Stomach (tissue), 9 donors: ENCODE results near the gene DCLK1. TPM values are rescaled to one million over a fixed set of nuclear protein-coding genes. Genes with fewer than 3 reads are reported as not detected.
A peak's percentile ranks its signal among the peaks of the same experiment; 100 is the strongest.

Source experiments
- DNase-seq, 2 donors: peaks; one replicate each; pipeline versions ENCODE4 v3.0.0 to v3.0.0-alpha.2; 2013 to 2019
- H3K27ac ChIP-seq, 5 donors: fragments of 200-600 bp in 4 of 5; sonication (generic) in 4 of 5; one replicate each; pipeline ENCODE4 v1.5.1; 2013 to 2019; ENCODE audit warnings: mild to moderate bottlenecking in 1 of 5, moderate library complexity in 1 of 5
- H3K27me3 ChIP-seq, 3 donors: fragments of 200-600 bp; sonication (generic); one replicate each; pipeline ENCODE4 v1.5.1; 2017 to 2019; ENCODE audit warnings: mixed run types in 1 of 3
- H3K36me3 ChIP-seq, 4 donors: fragments of 200-600 bp; sonication (generic); 1 replicate in 3 of 4; 2 replicates in 1 of 4; pipeline ENCODE4 v1.5.1; 2016 to 2019
- H3K4me1 ChIP-seq, 4 donors: fragments of 200-600 bp; sonication (generic); one replicate each; pipeline ENCODE4 v1.5.1; 2016 to 2019
- H3K4me3 ChIP-seq, 4 donors: fragments of 200-600 bp; sonication (generic) in 3 of 4; one replicate each; pipeline ENCODE4 v1.5.1; 2016 to 2019; ENCODE audit warnings: mild to moderate bottlenecking in 1 of 4
- H3K9me3 ChIP-seq, 4 donors: fragments of 200-600 bp; sonication (generic); one replicate each; pipeline ENCODE4 v1.5.1; 2016 to 2019
- CTCF ChIP-seq, 7 experiments: fragments of 450-650 bp in 4 of 7; fragments of 200-600 bp in 3 of 7; sonication (generic) in 3 of 7; IDR thresholded peaks; one replicate each; pipeline ENCODE4 v1.5.1; 2016 to 2019; ENCODE audit warnings: antibody characterized with exemption in 7 of 7, control low read depth in 2 of 7, mild to moderate bottlenecking in 1 of 7
- EP300 ChIP-seq: sonication (generic); formaldehyde crosslinking; IDR thresholded peaks from one replicate; pipeline ENCODE4 v1.6.1; 2017; ENCODE audit warnings: antibody characterized with exemption
- POLR2A ChIP-seq, 4 donors: fragments of 450-650 bp; IDR thresholded peaks; one replicate each; pipeline ENCODE4 v1.6.1; 2016; ENCODE audit warnings: antibody characterized with exemption in 4 of 4, control low read depth in 2 of 4, mild to moderate bottlenecking in 1 of 4, moderate library complexity in 1 of 4
- POLR2AphosphoS5 ChIP-seq, 3 donors: sonication (generic); formaldehyde crosslinking; IDR thresholded peaks; one replicate each; pipeline ENCODE4 v1.6.1; 2016; ENCODE audit warnings: antibody characterized with exemption in 3 of 3
- WGBS, 5 donors: extraction: QIAGEN DNeasy Blood & Tissue Kit in 3 of 5; methylation state at CpG; one replicate each; pipeline versions ENCODE4 v1.1.5 to v1.1.7; 2013 to 2018; 5-methylcytosine and 5-hydroxymethylcytosine counted together
- intact Hi-C: fragments of 100-400 bp; cut with DNase I; formaldehyde crosslinking; loops from one replicate; pipeline ENCODE4 v1.15.1; 2023; ENCODE audit warnings: low total_unique reads
- polyA plus RNA-seq, 3 donors: library from polyadenylated mRNA; stranded (reverse); fragments of 200-250 nt; gene quantifications; one replicate each; pipeline ENCODE4 v1.2.3, GENCODE V29; 2013
- total RNA-seq, 5 donors: library from RNA; depleted of rRNA; stranded (reverse); fragments of >200 nt; gene quantifications; one replicate each; pipeline versions ENCODE4 v1.1.0 to v1.2.3, GENCODE V29; 2014 to 2016
- donor health status: healthy with polysubstance abuse.
- donor health status: Bipolar disorder and iron deficiency.
- donor health status: healthy.

The DCLK1 gene
- total and polyA plus RNA-seq, 8 donors, result 0.68 to 36.7 (median 4.1) TPM

- Histone ChIP-seq H3K36me3 (no peaks in the 10 kb centered on the region), H3K4me3 (no peak overlapping the region), H3K9me3 (no peaks in the 10 kb centered on the region), H3K4me1 (peaks cover 0 to 6% (median 0%) of the 10 kb centered on the region in 4 donors), H3K27ac (no peak overlapping the region), H3K27me3 (no peaks in the 10 kb centered on the region)
- DNase-seq, result peak in 1 of 2 donors; percentile 62
- TF ChIP-seq CTCF (IDR thresholded peaks at IDR 0.05) (no peak), EP300 (no peak), POLR2AphosphoS5 (IDR thresholded peaks at IDR 0.05) (no peak), POLR2A (IDR thresholded peaks at IDR 0.05) (no peak)
- intact Hi-C loops, result no loop called here
- 86 to 93% (median 92%) methylated on average over 5 of the region's 5 CpGs for WGBS, 5 donors
These were observed 34.9 kb upstream of the DCLK1 start for GRCh38 chr13:36166046-36166445.

DNA sequence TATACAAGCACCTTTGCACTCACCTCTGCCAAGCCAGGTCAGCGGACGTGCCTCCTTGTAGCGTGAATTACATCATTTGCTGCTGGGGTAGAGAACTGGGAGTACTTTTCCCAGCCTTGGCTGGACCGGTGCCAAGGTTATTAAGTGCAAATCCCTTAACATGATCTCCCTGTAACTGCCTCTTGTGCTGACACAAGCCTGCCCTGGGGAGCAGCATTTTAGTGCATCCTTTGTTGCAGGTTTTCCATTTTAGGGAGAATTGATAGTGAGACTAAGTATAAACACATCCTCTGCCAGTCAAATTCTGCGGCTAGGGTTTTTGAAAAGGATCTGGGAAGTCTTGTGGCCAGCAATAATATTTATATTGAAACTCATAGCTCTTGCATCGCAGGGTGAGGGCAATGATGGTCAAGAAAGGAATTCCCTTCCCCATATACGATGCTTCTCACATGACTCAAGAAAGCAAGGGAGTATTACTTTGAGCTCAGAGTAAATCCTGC lies 32.7 kb upstream of the DCLK1 start:
- TF ChIP-seq CTCF (IDR thresholded peaks at IDR 0.05) (no peak), POLR2A (IDR thresholded peaks at IDR 0.05) (no peak), POLR2AphosphoS5 (IDR thresholded peaks at IDR 0.05) (no peak), EP300 (no peak)
- intact Hi-C loops, result no loop called here
- peaks cover 0 to 6% (median 0%) of the 10 kb centered on the region in 4 donors for H3K4me1 ChIP-seq
- DNase-seq, result peak; percentile 45 to 62
- H3K27me3 ChIP-seq, result no peaks in the 10 kb centered on the region
- no peak overlapping the region for H3K27ac ChIP-seq
- WGBS, 5 donors, result 40 to 63% (median 54%) methylated on average over 7 of the region's 7 CpGs
- no peak overlapping the region for H3K4me3 ChIP-seq
- no peaks in the 10 kb centered on the region for H3K36me3 ChIP-seq
- H3K9me3 ChIP-seq, result no peaks in the 10 kb centered on the region

DNA sequence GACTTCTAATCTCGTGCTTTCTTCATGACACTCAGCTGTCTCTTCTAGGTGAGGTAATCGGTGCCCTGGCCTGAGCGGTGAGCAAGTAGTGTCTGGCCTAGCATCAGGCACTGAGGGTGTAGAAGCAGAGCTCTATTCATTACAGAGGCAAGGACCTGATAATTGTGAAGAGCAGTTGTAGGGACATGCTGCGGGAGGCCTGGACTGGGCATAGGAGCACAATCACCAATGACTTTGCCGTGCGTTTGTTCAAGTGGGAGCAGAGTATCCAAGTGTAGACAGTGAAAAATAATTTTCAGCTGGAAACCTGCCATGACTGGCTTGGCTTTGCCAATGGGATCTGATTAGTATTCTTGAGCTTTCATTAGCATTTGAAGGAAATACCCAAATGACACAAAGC lies 32.1 kb upstream of the DCLK1 start:
- intact Hi-C loops, result no loop called here

GRCh38 chr13:36160297-36160696 lies 29.1 kb upstream of the DCLK1 start:
- no peak for TF ChIP-seq POLR2A (IDR thresholded peaks at IDR 0.05)
- Histone ChIP-seq H3K27me3 (no peaks in the 10 kb centered on the region), H3K4me3 (no peak overlapping the region), H3K9me3 (no peaks in the 10 kb centered on the region), H3K36me3 (no peaks in the 10 kb centered on the region), H3K4me1 (peaks cover 0 to 6% (median 3%) of the 10 kb centered on the region in 4 donors), H3K27ac (no peak overlapping the region)
- 73 to 82% (median 81%) methylated on average over 4 of the region's 4 CpGs for WGBS, 5 donors
- no peak for DNase-seq
- intact Hi-C loops, result no loop called here

More for the DNA sequence above, 32.1 kb upstream of the DCLK1 start:
- H3K27me3 ChIP-seq, result no peaks in the 10 kb centered on the region
- TF ChIP-seq POLR2AphosphoS5 (IDR thresholded peaks at IDR 0.05) (no peak), EP300 (no peak), POLR2A (IDR thresholded peaks at IDR 0.05) (no peak), CTCF (IDR thresholded peaks at IDR 0.05) (no peak)
- no peak overlapping the region for H3K4me3 ChIP-seq
- peak in 1 of 2 donors; percentile 16 for DNase-seq
- H3K4me1 ChIP-seq, result peaks cover 0 to 6% (median 0%) of the 10 kb centered on the region in 4 donors
- no peak overlapping the region for H3K27ac ChIP-seq
- 75 to 89% (median 84%) methylated on average over 6 of the region's 6 CpGs for WGBS, 5 donors
- H3K9me3 ChIP-seq, result no peaks in the 10 kb centered on the region
- no peaks in the 10 kb centered on the region for H3K36me3 ChIP-seq

- no peak for TF ChIP-seq POLR2A (IDR thresholded peaks at IDR 0.05)
- TF ChIP-seq CTCF (IDR thresholded peaks at IDR 0.05), result no peak
- TF ChIP-seq POLR2AphosphoS5 (IDR thresholded peaks at IDR 0.05), result no peak
- no peak for TF ChIP-seq EP300
- WGBS, 5 donors, result 53 to 73% (median 62%) methylated on average over 4 of the region's 4 CpGs
- Histone ChIP-seq H3K27ac (no peak overlapping the region), H3K4me1 (peaks cover 0 to 13% (median 7%) of the 10 kb centered on the region in 4 donors), H3K9me3 (no peaks in the 10 kb centered on the region), H3K36me3 (no peaks in the 10 kb centered on the region), H3K27me3 (peaks cover 0 to 7% (median 7%) of the 10 kb centered on the region in 3 donors), H3K4me3 (no peak overlapping the region)
- intact Hi-C loops, result no loop called here
- DNase-seq, result no peak
These were observed 27.4 kb upstream of the DCLK1 start for GRCh38 chr13:36158611-36159010.
